Measurements from ENCODE around the gene SHISAL2A. TPM values are rescaled to one million over a fixed set of nuclear protein-coding genes. Genes with fewer than 3 reads are reported as not detected.

The SHISAL2A gene
- polyA plus RNA-seq, 1 of the 3 experiments (the other 2 are of a cell fraction), result 0.07 TPM

- Histone ChIP-seq H3K79me2 (ENCODE audit: insufficient read depth) (no peaks in the 10 kb centered on the region), H3K4me3 (ENCODE audit: low read depth in 2 of 2, low read length in 1 of 2) (no peak overlapping the region), H3K9me3 (no peaks in the 10 kb centered on the region), H3K4me2 (no peak overlapping the region), H3K27me3 (ENCODE audit: insufficient read depth) (no peaks in the 10 kb centered on the region), H3F3A (replicated peaks; ENCODE audit: insufficient read depth) (no peaks in the 10 kb centered on the region), H3K36me3 (replicated peaks in 1 of 2; ENCODE audit: control insufficient read depth in 1 of 2, insufficient read depth in 2 of 2, low read length in 1 of 2) (no peaks in the 10 kb centered on the region), H3K9ac (no peak overlapping the region), H4K20me1 (ENCODE audit: insufficient read depth) (no peaks in the 10 kb centered on the region), H2AFZ (ENCODE audit: low read depth) (no peak overlapping the region), H3K27ac (ENCODE audit: low read depth in 2 of 2, low read length in 1 of 2) (no peak overlapping the region), H3K4me1 (ENCODE audit: control insufficient read depth in 1 of 2, insufficient read depth in 2 of 2, low read depth in 1 of 2, low read length in 1 of 2) (peaks cover 3% of the 10 kb centered on the region in 2 experiments; a peak in 1 of 4 replicates), H3K9me2 (no peaks in the 10 kb centered on the region)
- WGBS (ENCODE audit: low lambda C conversion rate), result 89% methylated on average over 5 of the region's 5 CpGs
- ChIA-PET CTCF (no interaction called here), POLR2A (no interaction called here)
- TF ChIP-seq MAX (IDR thresholded peaks at IDR 0.05; ENCODE audit: low read depth) (no peak), SIN3A (IDR thresholded peaks at IDR 0.05; ENCODE audit: borderline replicate concordance, low read depth, low read length) (no peak), GATA2 (CRISPR knock-in tag; IDR thresholded peaks at IDR 0.05) (no peak), NRF1 (IDR thresholded peaks at IDR 0.05; ENCODE audit: low read depth, low read length) (no peak), USF1 (IDR thresholded peaks at IDR 0.05; ENCODE audit: borderline replicate concordance, low read depth) (no peak), POLR2AphosphoS5 (IDR thresholded peaks at IDR 0.05; ENCODE audit: low read depth, low read length) (no peak), TCF12 (IDR thresholded peaks at IDR 0.05) (no peak)
- DNase-seq, result no peak
Observed at GRCh38 chr1:52679498-52679897, 46.5 kb downstream of the SHISAL2A start.

- no peak overlapping the region for H3K4me3 ChIP-seq (ENCODE audit: low read depth in 2 of 2, low read length in 1 of 2)
- ChIA-PET POLR2A (no interaction called here), CTCF (interaction anchor here (0.6 kb wide), 1 partner anchor 550 kb away, joined by 3 read pairs; no protein-coding TSS in a partner anchor)
- no peak for DNase-seq
- H3K27me3 ChIP-seq (ENCODE audit: insufficient read depth), result no peaks in the 10 kb centered on the region
- no peak overlapping the region for H3K9ac ChIP-seq
- H3K9me3 ChIP-seq, result no peaks in the 10 kb centered on the region
- no peaks in the 10 kb centered on the region for H4K20me1 ChIP-seq (ENCODE audit: insufficient read depth)
- H3K9me2 ChIP-seq, result no peaks in the 10 kb centered on the region
- no peak overlapping the region for H3K27ac ChIP-seq (ENCODE audit: low read depth in 2 of 2, low read length in 1 of 2)
- peaks cover 3 to 5% of the 10 kb centered on the region in 2 experiments for H3K36me3 ChIP-seq (replicated peaks in 1 of 2; ENCODE audit: control insufficient read depth in 1 of 2, insufficient read depth in 2 of 2, low read length in 1 of 2)
- WGBS (ENCODE audit: low lambda C conversion rate), result 90% methylated on average over 3 of the region's 3 CpGs
- H3F3A ChIP-seq (replicated peaks; ENCODE audit: insufficient read depth), result no peaks in the 10 kb centered on the region
- no peaks in the 10 kb centered on the region for H3K79me2 ChIP-seq (ENCODE audit: insufficient read depth)
- H3K4me1 ChIP-seq (ENCODE audit: control insufficient read depth in 1 of 2, insufficient read depth in 2 of 2, low read depth in 1 of 2, low read length in 1 of 2), result peaks cover 0 to 3% of the 10 kb centered on the region in 2 experiments; a peak in 1 of 4 replicates
- no peak overlapping the region for H3K4me2 ChIP-seq
- H2AFZ ChIP-seq (ENCODE audit: low read depth), result no peak overlapping the region
- no peak for TF ChIP-seq RCOR1 (IDR thresholded peaks at IDR 0.05; ENCODE audit: low read length)
- no peak for TF ChIP-seq RFX5 (IDR thresholded peaks at IDR 0.05; ENCODE audit: low read length)
- TF ChIP-seq MAX (IDR thresholded peaks at IDR 0.05; ENCODE audit: low read depth), result no peak
- TF ChIP-seq GATA2 (CRISPR knock-in tag; IDR thresholded peaks at IDR 0.05), result no peak
Observed at GRCh38 chr1:52680353-52680752, 47.4 kb downstream of the SHISAL2A start.

- no peaks in the 10 kb centered on the region for H3K27me3 ChIP-seq (ENCODE audit: insufficient read depth)
- ChIA-PET CTCF (no interaction called here), POLR2A (no interaction called here)
- DNase-seq, result no peak
- no peak overlapping the region for H3K4me2 ChIP-seq
- H3K79me2 ChIP-seq (ENCODE audit: insufficient read depth), result no peaks in the 10 kb centered on the region
- no peaks in the 10 kb centered on the region for H3K9me2 ChIP-seq
- H3K36me3 ChIP-seq (replicated peaks in 1 of 2; ENCODE audit: control insufficient read depth in 1 of 2, insufficient read depth in 2 of 2, low read length in 1 of 2), result peaks cover 5 to 8% of the 10 kb centered on the region in 2 experiments
- TF ChIP-seq REST (IDR thresholded peaks at IDR 0.05; ENCODE audit: low read depth, low read length) (no peak), YY1 (IDR thresholded peaks at IDR 0.05; ENCODE audit: low read depth) (no peak), JUND (IDR thresholded peaks at IDR 0.05) (no peak), MEF2A (IDR thresholded peaks at IDR 0.05; ENCODE audit: borderline replicate concordance, low read depth) (no peak)
- H3F3A ChIP-seq (replicated peaks; ENCODE audit: insufficient read depth), result no peaks in the 10 kb centered on the region
- H3K4me3 ChIP-seq (ENCODE audit: low read depth in 2 of 2, low read length in 1 of 2), result no peak overlapping the region
- H3K4me1 ChIP-seq (ENCODE audit: control insufficient read depth in 1 of 2, insufficient read depth in 2 of 2, low read depth in 1 of 2, low read length in 1 of 2), result peaks cover 0 to 3% of the 10 kb centered on the region in 2 experiments; a peak in 1 of 4 replicates
- H4K20me1 ChIP-seq (ENCODE audit: insufficient read depth), result no peaks in the 10 kb centered on the region
- H3K9ac ChIP-seq, result no peak overlapping the region
- no peak overlapping the region for H2AFZ ChIP-seq (ENCODE audit: low read depth)
- 86% methylated on average over 4 of the region's 4 CpGs for WGBS (ENCODE audit: low lambda C conversion rate)
- no peak overlapping the region for H3K27ac ChIP-seq (ENCODE audit: low read depth in 2 of 2, low read length in 1 of 2)
- no peaks in the 10 kb centered on the region for H3K9me3 ChIP-seq
Observed at GRCh38 chr1:52681136-52681535, 48.2 kb downstream of the SHISAL2A start.

Measured in SK-N-SH (cell line).